ENCODE data around the gene SLC25A6. TPM values are rescaled to one million over a fixed set of nuclear protein-coding genes. Genes with fewer than 3 reads are reported as not detected.
A peak's percentile ranks its signal among the peaks of the same experiment; 100 is the strongest.

Gene SLC25A6
- total RNA-seq, 1 experiment from 2014 or later: 161 TPM

DNA sequence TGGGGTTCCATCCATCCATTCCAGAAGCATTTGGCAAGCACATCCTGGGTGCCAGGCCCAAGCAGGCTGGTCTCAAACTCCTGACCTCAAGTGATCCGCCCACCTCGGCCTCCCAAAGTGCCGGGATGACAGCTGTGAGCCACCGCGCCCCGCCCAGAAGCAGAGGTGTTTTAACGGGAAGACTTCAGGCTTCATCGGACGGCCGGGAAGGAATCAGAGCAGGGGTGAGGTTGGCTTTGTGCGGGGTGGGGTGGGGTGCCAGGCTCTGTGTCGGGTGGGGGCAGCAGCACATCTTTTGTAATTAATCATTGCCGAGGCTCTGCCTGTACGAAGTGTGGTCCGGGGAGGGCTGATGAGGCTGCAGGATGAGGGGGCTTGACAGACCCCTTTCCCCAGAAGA, 5.1 kb upstream of the SLC25A6 start:
- Mint-ChIP-seq H3K9me3 (ENCODE audit: low read depth, unreplicated experiment) (no peaks in the 10 kb centered on the region), H3K27me3 (ENCODE audit: unreplicated experiment) (no peaks in the 10 kb centered on the region), H3K4me1 (ENCODE audit: low read depth, unreplicated experiment) (peaks cover 10% of the 10 kb centered on the region), H3K27ac (ENCODE audit: unreplicated experiment) (no peak overlapping the region), H3K4me3 (ENCODE audit: low read depth, unreplicated experiment) (no peak overlapping the region), H3K36me3 (ENCODE audit: insufficient read depth, unreplicated experiment) (peaks cover 41% of the 10 kb centered on the region)
- DNase-seq: no peak
- TF ChIP-seq, protein P1, sequence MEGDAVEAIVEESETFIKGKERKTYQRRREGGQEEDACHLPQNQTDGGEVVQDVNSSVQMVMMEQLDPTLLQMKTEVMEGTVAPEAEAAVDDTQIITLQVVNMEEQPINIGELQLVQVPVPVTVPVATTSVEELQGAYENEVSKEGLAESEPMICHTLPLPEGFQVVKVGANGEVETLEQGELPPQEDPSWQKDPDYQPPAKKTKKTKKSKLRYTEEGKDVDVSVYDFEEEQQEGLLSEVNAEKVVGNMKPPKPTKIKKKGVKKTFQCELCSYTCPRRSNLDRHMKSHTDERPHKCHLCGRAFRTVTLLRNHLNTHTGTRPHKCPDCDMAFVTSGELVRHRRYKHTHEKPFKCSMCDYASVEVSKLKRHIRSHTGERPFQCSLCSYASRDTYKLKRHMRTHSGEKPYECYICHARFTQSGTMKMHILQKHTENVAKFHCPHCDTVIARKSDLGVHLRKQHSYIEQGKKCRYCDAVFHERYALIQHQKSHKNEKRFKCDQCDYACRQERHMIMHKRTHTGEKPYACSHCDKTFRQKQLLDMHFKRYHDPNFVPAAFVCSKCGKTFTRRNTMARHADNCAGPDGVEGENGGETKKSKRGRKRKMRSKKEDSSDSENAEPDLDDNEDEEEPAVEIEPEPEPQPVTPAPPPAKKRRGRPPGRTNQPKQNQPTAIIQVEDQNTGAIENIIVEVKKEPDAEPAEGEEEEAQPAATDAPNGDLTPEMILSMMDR (IDR thresholded peaks at IDR 0.05; ENCODE audit: unreplicated experiment): no peak
- no TSS peak for BruUV-seq (replicated peaks)
- CTCF ChIA-PET: no interaction called here
- intact Hi-C loops (cut with micrococcal nuclease; ENCODE audit: unreplicated experiment): no loop called here

DNA sequence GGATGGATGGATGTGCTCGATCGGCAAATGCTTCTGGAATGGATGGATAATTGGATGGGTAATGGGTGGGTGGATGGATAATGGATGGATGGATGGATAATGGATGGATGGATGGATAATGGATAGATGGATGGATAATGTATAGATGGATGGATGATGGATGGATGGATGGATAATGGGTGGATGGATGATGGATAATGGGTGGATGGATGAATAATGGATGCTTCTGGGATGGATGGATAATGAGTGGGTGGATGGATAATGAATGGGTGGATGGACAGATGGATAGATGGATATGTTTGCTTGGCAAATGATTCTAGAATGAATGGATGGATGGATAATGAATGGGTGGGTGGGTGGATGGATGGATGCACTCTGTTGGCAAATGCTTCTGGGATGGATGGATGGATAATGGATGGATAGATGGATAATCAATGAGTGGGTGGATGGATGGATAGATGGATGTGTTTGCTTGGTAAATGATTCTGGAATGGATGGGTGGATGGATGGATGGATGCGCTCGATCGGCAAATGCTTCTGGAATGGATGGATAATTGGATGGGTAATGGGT, 3.8 kb upstream of the SLC25A6 start:
- DNase-seq: no peak
- H3K27ac Mint-ChIP-seq (ENCODE audit: unreplicated experiment): no peak overlapping the region
- H3K9me3 Mint-ChIP-seq (ENCODE audit: low read depth, unreplicated experiment): no peaks in the 10 kb centered on the region
- no peaks in the 10 kb centered on the region for H3K27me3 Mint-ChIP-seq (ENCODE audit: unreplicated experiment)
- H3K4me1 Mint-ChIP-seq (ENCODE audit: low read depth, unreplicated experiment): peaks cover 10% of the 10 kb centered on the region
- no peak overlapping the region for H3K4me3 Mint-ChIP-seq (ENCODE audit: low read depth, unreplicated experiment)
- CTCF ChIA-PET: no interaction called here
- TF ChIP-seq, protein P1 (IDR thresholded peaks at IDR 0.05; ENCODE audit: unreplicated experiment): no peak
- peaks cover 54% of the 10 kb centered on the region for H3K36me3 Mint-ChIP-seq (ENCODE audit: insufficient read depth, unreplicated experiment)
- BruUV-seq (replicated peaks): no TSS peak
- intact Hi-C loops (cut with micrococcal nuclease; ENCODE audit: unreplicated experiment): no loop called here

- no TSS peak for BruUV-seq (replicated peaks)
- H3K36me3 Mint-ChIP-seq (ENCODE audit: insufficient read depth, unreplicated experiment): peaks cover 62% of the 10 kb centered on the region
- no peaks in the 10 kb centered on the region for H3K9me3 Mint-ChIP-seq (ENCODE audit: low read depth, unreplicated experiment)
- intact Hi-C loops (cut with micrococcal nuclease; ENCODE audit: unreplicated experiment): no loop called here
- CTCF ChIA-PET: no interaction called here
- H3K27ac Mint-ChIP-seq (ENCODE audit: unreplicated experiment): peak overlapping the region; percentile 8
- TF ChIP-seq, protein P1 (IDR thresholded peaks at IDR 0.05; ENCODE audit: unreplicated experiment): no peak
- H3K4me3 Mint-ChIP-seq (ENCODE audit: low read depth, unreplicated experiment): peak overlapping the region; percentile 92
- no peaks in the 10 kb centered on the region for H3K27me3 Mint-ChIP-seq (ENCODE audit: unreplicated experiment)
- H3K4me1 Mint-ChIP-seq (ENCODE audit: low read depth, unreplicated experiment): peaks cover 10% of the 10 kb centered on the region
- no peak for DNase-seq
These were observed 3.0 kb upstream of the SLC25A6 start for GRCh38 chrX:1394731-1395501.

DNA sequence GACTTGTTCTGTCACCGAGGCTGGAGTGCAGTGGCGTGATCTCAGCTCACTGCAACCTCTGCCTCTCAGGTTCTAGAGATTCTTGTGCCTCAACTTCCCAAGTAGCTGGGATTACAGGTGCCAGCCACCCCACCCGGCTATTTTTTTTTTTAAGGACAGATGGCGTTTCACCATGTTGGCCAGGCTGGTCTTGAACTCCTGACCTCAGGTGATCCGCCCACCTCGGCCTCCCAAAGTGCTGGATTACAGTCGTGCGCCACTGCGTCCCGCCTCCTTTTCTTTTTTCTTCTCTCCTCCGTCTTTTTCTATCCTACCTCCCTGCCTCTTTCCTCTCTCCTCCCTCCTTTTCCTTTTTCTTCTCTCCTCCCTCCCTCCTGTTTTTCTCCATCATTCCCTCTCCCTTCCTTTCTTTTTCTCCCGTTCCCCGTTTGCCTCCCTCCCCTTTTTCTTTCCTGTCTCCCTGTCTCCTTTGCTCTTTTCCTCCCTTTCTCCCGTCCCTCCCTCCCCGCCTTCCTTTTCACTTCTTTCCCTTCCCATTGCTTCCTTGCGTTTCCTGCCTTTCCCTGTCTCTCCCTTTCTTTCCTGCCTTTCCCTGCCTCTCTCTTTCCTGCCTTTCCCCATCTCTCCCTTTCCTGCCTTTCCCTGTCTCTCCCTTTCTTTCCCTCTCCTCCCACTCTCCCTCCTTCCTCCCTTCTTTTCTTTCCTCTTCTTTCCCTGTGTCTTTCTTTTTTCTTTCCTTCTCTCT, 2.1 kb upstream of the SLC25A6 start:
- H3K27ac Mint-ChIP-seq (ENCODE audit: unreplicated experiment): peak overlapping the region; percentile 91
- intact Hi-C loops (cut with micrococcal nuclease; ENCODE audit: unreplicated experiment): no loop called here
- no peak for DNase-seq
- BruUV-seq (replicated peaks): no TSS peak
- CTCF ChIA-PET: no interaction called here
- no peaks in the 10 kb centered on the region for H3K27me3 Mint-ChIP-seq (ENCODE audit: unreplicated experiment)
- TF ChIP-seq, protein P1 (IDR thresholded peaks at IDR 0.05; ENCODE audit: unreplicated experiment): no peak
- no peaks in the 10 kb centered on the region for H3K9me3 Mint-ChIP-seq (ENCODE audit: low read depth, unreplicated experiment)
- peak overlapping the region; percentile 92 for H3K4me3 Mint-ChIP-seq (ENCODE audit: low read depth, unreplicated experiment)
- H3K4me1 Mint-ChIP-seq (ENCODE audit: low read depth, unreplicated experiment): peaks cover 10% of the 10 kb centered on the region
- H3K36me3 Mint-ChIP-seq (ENCODE audit: insufficient read depth, unreplicated experiment): peaks cover 67% of the 10 kb centered on the region
